GM12801 (cell line): ENCODE data around the gene AMFR.

Experiments used
- CTCF ChIP-seq: IDR thresholded peaks from one replicate; pipeline ENCODE4 v1.5.1; 2011; ENCODE audit warnings: control low read depth; ENCODE audit not compliant: insufficient read length; ENCODE audit errors: extremely low read depth

AMFR gene

GRCh38 chr16:56321571-56321970 lies 103.8 kb downstream of the AMFR start:
- TF ChIP-seq CTCF = no peak

DNA sequence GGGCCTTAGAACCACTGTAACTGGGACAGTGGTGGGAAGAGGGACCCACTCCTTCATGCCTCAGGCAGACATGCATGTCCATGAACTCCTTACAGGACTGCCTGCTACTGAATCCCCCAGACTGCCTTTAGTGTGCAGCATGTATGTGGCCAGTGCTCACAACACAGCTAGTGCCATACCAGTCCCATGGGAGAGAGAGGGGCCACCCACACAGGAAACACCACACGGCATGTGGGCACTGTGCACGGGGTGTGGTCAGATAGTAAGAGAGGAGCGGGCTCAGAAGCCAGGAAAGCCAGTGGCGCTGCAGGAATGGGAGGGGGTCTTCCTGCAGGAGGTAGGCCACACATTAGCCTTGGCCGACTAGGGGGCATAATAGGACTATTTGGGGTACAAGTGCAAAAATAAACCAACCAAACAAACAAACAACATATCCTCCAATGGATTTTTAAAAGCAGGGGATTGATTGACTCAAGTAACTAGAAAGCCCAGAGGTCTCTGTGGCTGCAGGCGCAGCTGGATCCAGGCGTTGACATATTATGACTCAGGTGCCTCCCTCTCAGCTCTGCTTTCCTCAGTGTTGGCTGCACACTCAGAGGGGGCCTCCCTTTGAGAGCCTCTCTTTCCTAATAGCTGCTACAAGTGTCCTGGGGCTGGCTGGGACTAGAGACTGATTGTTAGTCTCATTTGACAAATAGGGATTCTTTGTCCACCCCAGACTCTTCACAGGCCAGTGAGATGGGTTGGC lies 104.4 kb downstream of the AMFR start:
- TF ChIP-seq CTCF = no peak

- no peak for TF ChIP-seq CTCF
Observed at GRCh38 chr16:56320056-56320455, 105.3 kb downstream of the AMFR start.

- no peak for TF ChIP-seq CTCF
Observed at GRCh38 chr16:56319376-56319775, 106.0 kb downstream of the AMFR start.

DNA sequence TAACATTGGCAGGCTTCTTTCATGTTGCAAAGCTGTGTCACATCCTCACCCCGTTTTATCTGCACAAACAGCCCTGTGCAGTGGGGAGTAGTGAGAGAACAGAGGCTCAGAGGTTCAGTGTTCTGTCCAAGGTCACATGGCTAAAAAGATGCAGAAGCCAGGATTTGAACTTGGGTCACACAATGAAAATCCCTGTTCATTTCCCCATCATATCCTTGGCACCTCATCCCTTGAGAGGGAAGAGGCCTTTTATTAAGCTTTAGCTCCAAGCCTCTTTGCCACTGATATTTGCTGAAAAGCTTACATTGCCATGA lies 106.6 kb downstream of the AMFR start:
- TF ChIP-seq CTCF = no peak

GRCh38 chr16:56317998-56318826 lies 107.1 kb downstream of the AMFR start:
- no peak for TF ChIP-seq CTCF

DNA sequence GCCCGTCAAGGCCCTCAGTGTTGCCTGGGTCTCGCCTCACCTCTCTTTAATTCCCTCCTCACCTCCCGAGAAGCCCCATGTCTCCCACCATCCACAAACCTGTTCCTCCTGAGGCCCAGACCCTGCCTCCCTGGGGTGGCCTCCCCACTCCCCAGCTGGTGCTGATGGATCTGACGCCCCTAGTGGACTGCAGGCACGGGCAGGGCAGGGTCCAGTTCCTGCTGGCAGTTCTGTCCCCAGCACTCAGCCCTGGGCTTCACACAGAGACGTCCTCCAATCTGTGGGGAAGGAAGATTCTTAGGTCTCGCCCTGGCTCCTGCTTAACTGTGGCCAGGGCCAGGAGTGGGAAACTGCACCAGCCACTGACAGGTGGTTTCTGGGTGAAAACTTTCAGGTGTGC lies 108.8 kb downstream of the AMFR start:
- TF ChIP-seq CTCF = no peak
